Right lobe of liver (tissue), 4 donors: Measurements from ENCODE around the gene KIF4B.

Experiments
- CTCF ChIP-seq, 4 donors: fragments of 200-600 bp in 3 of 4; fragments of 450-650 bp in 1 of 4; IDR thresholded peaks; one replicate each; pipeline versions ENCODE4 v1.5.1 to v1.8.0; 2016 to 2022; ENCODE audit warnings: antibody characterized with exemption in 4 of 4, mild to moderate bottlenecking in 2 of 4
- POLR2A ChIP-seq: fragments of 450-650 bp; IDR thresholded peaks from one replicate; pipeline ENCODE4 v1.6.1; 2017; ENCODE audit warnings: antibody characterized with exemption, mild to moderate bottlenecking
- donor health status: DM: no; HTN: no; CAD: no.
- donor health status: DM: no; HTN: no; CAD: no.
- donor health status: DM: no; HTN: yes; CAD: no.

- TF ChIP-seq CTCF (IDR thresholded peaks at IDR 0.05): peak; percentile 29 to 67 (median 56)
- TF ChIP-seq POLR2A: no peak
Observed at GRCh38 chr5:154972476-154973080, 41.0 kb upstream of the KIF4B start.
